HL-60/S4 (cell line): ENCODE data around the gene COX4I1.

Experiments used
- in situ Hi-C: fragments of 300-500 bp; cut with MboI; formaldehyde crosslinking; loops from 2 replicates; pipeline ENCODE4 v1.14.3; 2022; ENCODE audit warnings: low sequenced_read_pairs

The COX4I1 gene

DNA sequence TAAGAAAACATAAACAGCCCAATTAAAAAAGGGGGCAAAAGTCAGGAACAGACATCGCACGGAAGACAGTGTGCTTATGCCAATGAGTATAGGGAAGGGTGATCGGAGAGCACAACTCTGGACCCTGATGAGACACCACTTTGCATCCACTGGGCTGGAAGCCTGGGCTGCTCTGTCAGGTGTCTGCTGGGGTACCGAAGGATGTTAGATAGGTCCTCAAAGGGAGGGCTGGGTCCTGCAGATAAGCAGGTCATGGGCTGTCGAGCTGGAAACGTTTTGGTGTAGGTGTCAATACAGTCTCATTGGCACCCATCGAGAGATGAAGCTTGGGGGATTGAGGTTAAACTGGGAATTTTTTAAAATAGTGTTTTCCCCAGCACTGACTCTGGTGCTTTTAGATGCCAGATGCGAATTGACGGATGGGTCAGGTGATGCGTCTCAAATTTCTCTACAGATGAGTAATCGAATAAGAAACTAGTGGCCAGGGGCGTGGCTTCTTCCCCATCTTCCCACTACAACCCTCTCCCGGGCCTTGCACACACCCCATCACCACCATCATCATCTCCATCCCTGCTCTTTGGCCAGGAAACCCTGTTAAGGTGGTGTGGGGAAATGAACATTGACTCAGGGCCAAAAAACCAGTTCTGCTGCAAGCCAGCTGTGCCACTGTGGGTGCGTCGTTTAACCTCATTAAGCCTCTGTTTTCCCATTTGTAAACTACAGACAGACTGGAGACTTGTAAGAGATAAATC, 51.7 kb downstream of the COX4I1 start:
- in situ Hi-C loops, result no loop called here

GRCh38 chr16:85853547-85854545, 54.4 kb downstream of the COX4I1 start:
- in situ Hi-C loops, result no loop called here

DNA sequence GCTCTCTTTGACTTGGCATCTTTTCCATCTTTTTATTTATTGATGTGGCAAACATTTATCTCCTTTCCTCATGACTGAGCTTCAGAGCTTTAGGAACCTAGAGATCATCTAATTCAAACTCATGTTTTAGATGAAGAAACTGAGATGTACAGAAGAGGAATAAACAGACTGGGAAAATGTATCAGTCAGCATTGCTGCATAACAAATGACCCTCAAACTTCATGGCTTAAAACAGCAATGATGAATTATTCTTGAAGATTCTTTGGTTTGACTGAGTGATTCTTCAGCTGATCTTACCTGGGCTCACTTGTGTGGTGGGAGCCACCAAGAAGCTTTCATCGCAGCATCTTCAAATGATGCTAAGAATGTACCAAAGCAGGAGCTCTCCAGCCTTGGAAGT, 55.4 kb downstream of the COX4I1 start:
- in situ Hi-C loops, result no loop called here

DNA sequence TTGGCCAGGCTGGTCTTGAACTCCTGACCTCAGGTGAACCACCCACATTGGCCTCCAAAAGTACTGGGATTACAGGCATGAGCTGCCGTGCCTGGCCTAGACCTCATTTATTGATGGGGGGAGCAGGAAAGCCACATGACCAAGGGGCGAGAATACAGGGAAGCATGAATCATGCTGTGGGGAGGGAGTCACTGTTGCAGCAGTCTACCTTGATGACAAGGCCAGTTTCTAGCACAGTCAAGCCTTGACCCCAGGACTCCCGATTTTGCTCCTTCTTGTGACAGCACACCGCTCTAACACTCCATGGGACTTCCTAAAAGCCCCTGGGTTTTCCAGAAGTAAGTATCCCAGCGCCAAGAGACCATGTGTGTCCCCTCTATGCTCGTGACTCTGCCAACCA, 56.6 kb downstream of the COX4I1 start:
- in situ Hi-C loops, result no loop called here

DNA sequence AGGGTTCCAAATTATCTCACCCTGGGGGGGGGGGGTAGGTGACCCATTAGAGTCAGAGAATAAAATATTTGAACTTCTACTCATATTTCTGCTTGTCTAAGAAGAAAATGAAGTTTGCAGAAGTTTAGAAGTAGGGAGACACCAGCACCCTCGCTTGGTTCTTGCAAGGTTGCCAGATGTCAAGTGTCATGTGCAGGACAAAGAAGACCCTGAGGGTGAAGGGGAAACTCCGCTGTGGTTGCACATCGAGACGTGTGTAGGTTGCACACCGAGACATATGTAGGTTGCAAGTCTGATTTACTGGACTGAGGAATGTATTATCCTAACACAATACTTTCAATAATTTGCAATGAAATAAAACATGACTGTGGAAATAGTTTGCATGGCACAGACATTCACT, 57.1 kb downstream of the COX4I1 start:
- in situ Hi-C loops, result no loop called here
